ENCODE measurements around the gene POU2F1.

DNA sequence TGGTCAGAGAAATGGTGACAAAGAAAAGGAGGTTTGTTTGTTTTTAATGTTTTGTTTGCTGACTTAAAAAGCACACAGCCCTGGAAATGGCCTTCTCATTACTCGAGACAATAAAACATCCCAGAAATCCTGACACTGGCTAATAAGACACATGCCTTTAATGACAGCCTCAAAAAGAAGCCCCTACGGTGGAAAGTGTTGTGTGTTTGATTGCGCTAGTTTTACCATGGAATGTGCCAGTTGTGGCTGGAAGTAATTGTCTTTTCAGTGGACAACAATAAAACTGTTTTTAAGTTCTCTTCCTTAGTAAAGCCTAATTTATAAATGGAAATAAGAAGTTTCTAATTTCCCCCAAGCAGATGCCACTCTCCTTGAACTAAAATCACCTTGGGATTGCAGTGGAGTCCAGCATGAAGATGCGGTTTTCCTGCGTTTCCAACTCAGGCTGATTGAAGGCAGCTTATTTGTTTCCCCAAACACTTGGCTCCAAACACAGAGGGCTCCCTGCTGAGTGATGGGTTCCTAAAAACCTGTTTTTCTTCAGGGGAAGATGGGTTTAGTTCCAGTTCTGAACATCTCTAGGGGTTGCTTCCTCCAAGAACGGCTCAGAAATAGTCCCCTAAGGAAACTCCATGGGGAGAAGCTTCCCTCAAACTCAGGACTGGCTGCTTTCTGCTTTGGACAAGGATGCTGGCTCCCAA is 243.3 kb downstream of the POU2F1 start:
- TF ChIP-seq, protein P1, sequence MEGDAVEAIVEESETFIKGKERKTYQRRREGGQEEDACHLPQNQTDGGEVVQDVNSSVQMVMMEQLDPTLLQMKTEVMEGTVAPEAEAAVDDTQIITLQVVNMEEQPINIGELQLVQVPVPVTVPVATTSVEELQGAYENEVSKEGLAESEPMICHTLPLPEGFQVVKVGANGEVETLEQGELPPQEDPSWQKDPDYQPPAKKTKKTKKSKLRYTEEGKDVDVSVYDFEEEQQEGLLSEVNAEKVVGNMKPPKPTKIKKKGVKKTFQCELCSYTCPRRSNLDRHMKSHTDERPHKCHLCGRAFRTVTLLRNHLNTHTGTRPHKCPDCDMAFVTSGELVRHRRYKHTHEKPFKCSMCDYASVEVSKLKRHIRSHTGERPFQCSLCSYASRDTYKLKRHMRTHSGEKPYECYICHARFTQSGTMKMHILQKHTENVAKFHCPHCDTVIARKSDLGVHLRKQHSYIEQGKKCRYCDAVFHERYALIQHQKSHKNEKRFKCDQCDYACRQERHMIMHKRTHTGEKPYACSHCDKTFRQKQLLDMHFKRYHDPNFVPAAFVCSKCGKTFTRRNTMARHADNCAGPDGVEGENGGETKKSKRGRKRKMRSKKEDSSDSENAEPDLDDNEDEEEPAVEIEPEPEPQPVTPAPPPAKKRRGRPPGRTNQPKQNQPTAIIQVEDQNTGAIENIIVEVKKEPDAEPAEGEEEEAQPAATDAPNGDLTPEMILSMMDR (IDR thresholded peaks at IDR 0.05; ENCODE audit: insufficient read depth, low read length, poor library complexity, severe bottlenecking), result no peak
- no peak for TF ChIP-seq EZH2phosphoT487 (conservative IDR thresholded peaks at IDR 0.05; ENCODE audit: low read length)

All from SU-DHL-6 (cell line).